Nephron (organoid): ENCODE data around the gene LCE2D.
"Not testable (repeated sequence)": the region's sequence is repeated elsewhere in the genome, so short reads cannot be mapped to it uniquely, and the experiment has no call there.

Experiments
- H3K27ac Mint-ChIP-seq, 3 experiments: 2 replicates each; pipeline ENCODE4 v1.8.0; 2020; ENCODE audit warnings: mixed read lengths in 3 of 3, mild to moderate bottlenecking in 2 of 3, moderate library complexity in 1 of 3
- H3K27me3 Mint-ChIP-seq: 2 replicates; pipeline ENCODE4 v1.8.0; 2021; ENCODE audit warnings: low read depth, mild to moderate bottlenecking, moderate library complexity, mixed read lengths
- H3K36me3 Mint-ChIP-seq: 2 replicates; pipeline ENCODE4 v1.8.0; 2020; ENCODE audit warnings: low read depth, mixed read lengths
- H3K4me1 Mint-ChIP-seq: 2 replicates; pipeline ENCODE4 v1.8.0; 2020; ENCODE audit warnings: mixed read lengths
- H3K4me3 Mint-ChIP-seq, 3 experiments: 2 replicates each; pipeline ENCODE4 v1.8.0; 2020; ENCODE audit warnings: mild to moderate bottlenecking in 3 of 3, mixed read lengths in 3 of 3, moderate library complexity in 2 of 3
- H3K9me3 Mint-ChIP-seq: 2 replicates; pipeline ENCODE4 v1.8.0; 2020; ENCODE audit warnings: mixed read lengths
- TF ChIP-seq, protein P1 (sequence below), 3 experiments: fragments of 200-600 bp; sonication (generic); IDR thresholded peaks; one replicate each; pipeline ENCODE4 v1.5.0; 2021; ENCODE audit warnings: antibody characterized with exemption in 3 of 3; ENCODE audit not compliant: unreplicated experiment in 3 of 3

The LCE2D gene

DNA sequence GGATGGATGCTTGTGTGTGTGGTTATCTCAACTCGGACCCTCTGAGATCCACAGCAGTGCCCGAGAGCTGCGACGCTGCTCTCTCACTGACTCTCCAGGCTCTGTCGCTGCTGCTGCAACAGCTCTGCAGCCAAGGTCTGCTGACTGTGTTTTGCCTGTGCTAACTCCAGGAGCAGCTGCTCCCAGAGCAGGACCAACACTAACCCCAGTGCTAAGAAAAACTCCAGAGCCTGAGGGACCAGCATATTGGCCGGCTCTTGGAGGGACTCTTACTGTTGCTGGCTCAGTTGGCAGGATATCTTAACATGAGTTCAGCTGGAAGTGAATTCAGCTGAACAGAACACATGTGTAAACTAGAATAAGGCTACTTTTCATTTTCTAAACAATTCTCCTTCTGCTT, 16.3 kb downstream of the LCE2D start:
- H3K4me1 Mint-ChIP-seq = no peaks in the 10 kb centered on the region
- H3K27ac Mint-ChIP-seq = no peak overlapping the region
- TF ChIP-seq, protein P1, sequence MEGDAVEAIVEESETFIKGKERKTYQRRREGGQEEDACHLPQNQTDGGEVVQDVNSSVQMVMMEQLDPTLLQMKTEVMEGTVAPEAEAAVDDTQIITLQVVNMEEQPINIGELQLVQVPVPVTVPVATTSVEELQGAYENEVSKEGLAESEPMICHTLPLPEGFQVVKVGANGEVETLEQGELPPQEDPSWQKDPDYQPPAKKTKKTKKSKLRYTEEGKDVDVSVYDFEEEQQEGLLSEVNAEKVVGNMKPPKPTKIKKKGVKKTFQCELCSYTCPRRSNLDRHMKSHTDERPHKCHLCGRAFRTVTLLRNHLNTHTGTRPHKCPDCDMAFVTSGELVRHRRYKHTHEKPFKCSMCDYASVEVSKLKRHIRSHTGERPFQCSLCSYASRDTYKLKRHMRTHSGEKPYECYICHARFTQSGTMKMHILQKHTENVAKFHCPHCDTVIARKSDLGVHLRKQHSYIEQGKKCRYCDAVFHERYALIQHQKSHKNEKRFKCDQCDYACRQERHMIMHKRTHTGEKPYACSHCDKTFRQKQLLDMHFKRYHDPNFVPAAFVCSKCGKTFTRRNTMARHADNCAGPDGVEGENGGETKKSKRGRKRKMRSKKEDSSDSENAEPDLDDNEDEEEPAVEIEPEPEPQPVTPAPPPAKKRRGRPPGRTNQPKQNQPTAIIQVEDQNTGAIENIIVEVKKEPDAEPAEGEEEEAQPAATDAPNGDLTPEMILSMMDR (IDR thresholded peaks at IDR 0.05; ENCODE audit: unreplicated experiment in 3 of 3) = no peak
- H3K9me3 Mint-ChIP-seq = peaks cover 34% of the 10 kb centered on the region
- H3K27me3 Mint-ChIP-seq = no peaks in the 10 kb centered on the region
- H3K4me3 Mint-ChIP-seq = no peak overlapping the region
- no peaks in the 10 kb centered on the region for H3K36me3 Mint-ChIP-seq

DNA sequence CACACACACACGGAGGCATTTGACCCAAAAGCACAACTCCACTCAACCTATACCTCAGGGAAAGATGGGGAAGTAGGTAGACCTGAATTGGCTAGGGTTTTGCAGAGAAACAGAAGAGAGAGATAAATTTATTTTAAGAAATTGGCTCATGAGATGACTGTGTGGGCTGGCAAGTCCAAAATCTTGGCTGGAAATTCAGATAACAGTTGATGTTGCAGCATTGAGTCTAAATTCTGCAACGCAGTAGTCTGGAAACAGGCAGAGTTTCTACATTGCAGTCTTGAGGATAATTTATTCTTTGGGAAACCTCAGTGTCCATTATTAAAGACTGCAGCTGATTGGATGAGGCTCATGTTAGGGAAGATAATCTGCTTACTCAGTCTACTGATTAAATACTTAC, 18.4 kb downstream of the LCE2D start:
- H3K4me3 Mint-ChIP-seq = no peak overlapping the region
- H3K27ac Mint-ChIP-seq = no peak overlapping the region
- no peaks in the 10 kb centered on the region for H3K36me3 Mint-ChIP-seq
- no peaks in the 10 kb centered on the region for H3K4me1 Mint-ChIP-seq
- TF ChIP-seq, protein P1 (IDR thresholded peaks at IDR 0.05; ENCODE audit: unreplicated experiment in 3 of 3) = no peak
- no peaks in the 10 kb centered on the region for H3K27me3 Mint-ChIP-seq
- H3K9me3 Mint-ChIP-seq = peaks cover 36% of the 10 kb centered on the region

DNA sequence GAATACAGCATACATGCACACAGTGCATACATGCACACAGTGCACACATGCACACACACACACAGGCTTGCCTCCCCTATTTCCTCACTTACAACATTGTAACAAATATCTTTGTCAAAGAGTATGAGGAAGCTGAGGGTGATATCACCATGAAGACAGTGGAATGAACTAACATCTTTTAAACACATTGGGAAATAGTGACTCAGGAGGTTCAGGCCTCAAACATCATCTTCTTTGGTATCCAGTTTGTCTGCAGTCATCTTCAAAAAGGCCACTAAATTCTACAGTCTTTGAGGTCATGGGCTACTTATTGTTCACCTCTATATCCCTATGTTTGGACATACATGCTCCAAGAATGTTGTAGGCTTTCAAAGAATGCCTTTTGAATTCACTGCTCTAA, 20.7 kb downstream of the LCE2D start:
- no peaks in the 10 kb centered on the region for H3K4me1 Mint-ChIP-seq
- no peak overlapping the region for H3K4me3 Mint-ChIP-seq
- TF ChIP-seq, protein P1 (IDR thresholded peaks at IDR 0.05; ENCODE audit: unreplicated experiment in 3 of 3) = no peak
- no peak overlapping the region for H3K27ac Mint-ChIP-seq
- no peaks in the 10 kb centered on the region for H3K27me3 Mint-ChIP-seq
- H3K9me3 Mint-ChIP-seq = peaks cover 38% of the 10 kb centered on the region
- H3K36me3 Mint-ChIP-seq = no peaks in the 10 kb centered on the region

DNA sequence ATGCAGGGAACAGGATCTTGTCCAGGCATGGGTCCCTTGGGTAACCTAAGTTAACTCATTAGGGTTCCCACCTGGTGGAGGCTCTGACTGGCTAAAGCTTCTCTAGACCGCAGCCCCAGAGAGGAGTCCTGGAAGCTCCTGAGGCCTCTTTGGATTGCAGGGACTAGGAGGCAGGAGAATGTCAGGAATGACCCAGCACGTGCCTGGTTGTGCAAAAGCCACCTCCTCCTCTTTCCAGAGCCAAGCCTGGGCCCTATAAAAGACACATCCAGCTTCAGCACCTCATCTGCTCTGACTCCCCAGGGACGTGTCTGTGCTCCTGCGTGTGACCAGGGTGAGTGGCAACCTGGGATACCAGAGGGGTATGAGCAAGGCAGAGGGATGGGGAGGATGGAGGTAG, 22.6 kb downstream of the LCE2D start, which contains the start of gene LCE2B:
LCE2B (plus strand) TSS at position 301 of the 400 bp plus-strand sequence. CDS start 721 bp downstream, outside the sequence.
- not testable (repeated sequence) for H3K4me1 Mint-ChIP-seq, H3K4me3 Mint-ChIP-seq, H3K36me3 Mint-ChIP-seq, H3K27ac Mint-ChIP-seq, H3K27me3 Mint-ChIP-seq
- H3K9me3 Mint-ChIP-seq = peaks cover 43% of the 10 kb centered on the region

DNA sequence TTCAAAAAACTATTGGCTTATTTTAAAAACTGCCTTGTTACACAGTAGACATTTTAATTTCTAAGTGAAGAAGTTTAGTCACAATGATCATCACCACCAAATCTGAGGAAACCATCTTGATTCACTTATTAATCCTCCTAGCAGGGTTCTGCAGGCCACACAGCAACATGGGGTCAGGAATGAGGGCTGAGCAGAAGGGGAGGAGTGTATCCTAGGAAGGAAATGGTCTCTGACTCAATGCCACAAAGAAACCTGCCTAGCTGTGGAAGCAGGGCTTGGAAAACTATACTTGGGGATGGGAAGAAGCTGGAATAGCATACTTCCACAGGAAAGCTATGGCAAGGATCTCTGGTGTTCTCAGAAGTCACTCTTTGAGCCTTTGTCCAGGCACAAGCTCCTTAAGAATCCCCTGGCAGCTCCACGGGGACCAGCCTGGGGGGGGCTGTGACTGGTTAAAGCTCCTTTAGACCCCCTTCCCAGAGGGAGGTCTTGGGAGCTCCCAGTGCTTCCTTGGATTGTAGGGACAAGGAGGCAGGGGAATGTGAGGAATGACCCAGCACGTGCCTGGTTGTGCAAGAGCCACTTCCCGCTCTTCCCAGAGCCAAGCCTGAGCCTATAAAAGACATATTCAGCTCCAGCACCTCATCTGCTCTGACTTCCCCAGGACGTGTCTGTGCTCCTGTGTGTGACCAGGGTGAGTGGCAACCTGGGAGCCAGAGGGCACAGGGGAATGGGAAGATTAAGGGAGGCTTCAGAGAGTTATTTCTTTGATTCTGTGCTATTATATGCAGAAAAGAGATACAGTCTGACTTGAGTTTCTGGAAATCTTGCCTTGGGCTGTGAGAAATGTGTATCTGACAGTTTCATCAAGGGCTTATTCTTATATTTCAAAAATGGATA, 34.8 kb downstream of the LCE2D start, which contains the start of gene LCE2A:
LCE2A (plus strand) TSS at position 645 of the 900 bp plus-strand sequence. CDS start 557 bp downstream, outside the sequence.
- Mint-ChIP-seq H3K4me3 (no peak within 1 kb of the TSS), H3K36me3 (no peaks in the 10 kb centered on the region), H3K27me3 (no peaks in the 10 kb centered on the region), H3K4me1 (no peaks in the 10 kb centered on the region), H3K9me3 (peaks cover 28% of the 10 kb centered on the region), H3K27ac (no peak within 1 kb of the TSS)
- TF ChIP-seq, protein P1 (IDR thresholded peaks at IDR 0.05; ENCODE audit: unreplicated experiment in 3 of 3) = no peak

DNA sequence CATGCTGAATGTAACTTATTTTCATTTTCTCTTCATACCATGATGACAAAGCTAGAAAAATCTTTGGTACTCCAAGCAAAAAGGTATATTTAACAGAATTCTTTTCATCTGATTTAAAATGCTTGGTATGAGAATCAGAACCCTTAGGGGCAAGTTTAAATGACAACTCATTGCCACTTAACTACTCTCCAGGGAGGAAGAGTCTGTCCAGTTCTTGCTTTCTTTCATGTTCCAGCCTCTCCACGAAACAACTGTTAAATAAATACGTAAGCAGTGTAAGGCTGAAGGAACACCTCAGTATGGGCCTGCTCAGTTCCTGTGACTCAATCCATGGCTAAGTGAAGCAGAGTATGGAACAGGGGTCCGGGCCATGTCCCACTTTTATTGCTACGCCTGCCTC, 36.6 kb downstream of the LCE2D start:
- peaks cover 25% of the 10 kb centered on the region for H3K9me3 Mint-ChIP-seq
- no peaks in the 10 kb centered on the region for H3K27me3 Mint-ChIP-seq
- TF ChIP-seq, protein P1 (IDR thresholded peaks at IDR 0.05; ENCODE audit: unreplicated experiment in 3 of 3) = no peak
- no peaks in the 10 kb centered on the region for H3K36me3 Mint-ChIP-seq
- H3K27ac Mint-ChIP-seq = no peak overlapping the region
- no peaks in the 10 kb centered on the region for H3K4me1 Mint-ChIP-seq
- H3K4me3 Mint-ChIP-seq = no peak overlapping the region
